Activated CD4-positive, alpha-beta T cell treated with anti-CD3 and anti-CD28 coated beads for 24 hours (primary cell): ENCODE results near the gene ATG4C.
"Not testable (repeated sequence)": the region's sequence is repeated elsewhere in the genome, so short reads cannot be mapped to it uniquely, and the experiment has no call there.

ENCODE experiments used
- DNase-seq, 2 donors: peaks; one replicate each; pipeline ENCODE4 v3.0.0-alpha.2; 2020; ENCODE audit warnings: low read depth in 2 of 2

ATG4C gene, protein sequence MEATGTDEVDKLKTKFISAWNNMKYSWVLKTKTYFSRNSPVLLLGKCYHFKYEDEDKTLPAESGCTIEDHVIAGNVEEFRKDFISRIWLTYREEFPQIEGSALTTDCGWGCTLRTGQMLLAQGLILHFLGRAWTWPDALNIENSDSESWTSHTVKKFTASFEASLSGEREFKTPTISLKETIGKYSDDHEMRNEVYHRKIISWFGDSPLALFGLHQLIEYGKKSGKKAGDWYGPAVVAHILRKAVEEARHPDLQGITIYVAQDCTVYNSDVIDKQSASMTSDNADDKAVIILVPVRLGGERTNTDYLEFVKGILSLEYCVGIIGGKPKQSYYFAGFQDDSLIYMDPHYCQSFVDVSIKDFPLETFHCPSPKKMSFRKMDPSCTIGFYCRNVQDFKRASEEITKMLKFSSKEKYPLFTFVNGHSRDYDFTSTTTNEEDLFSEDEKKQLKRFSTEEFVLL

DNA sequence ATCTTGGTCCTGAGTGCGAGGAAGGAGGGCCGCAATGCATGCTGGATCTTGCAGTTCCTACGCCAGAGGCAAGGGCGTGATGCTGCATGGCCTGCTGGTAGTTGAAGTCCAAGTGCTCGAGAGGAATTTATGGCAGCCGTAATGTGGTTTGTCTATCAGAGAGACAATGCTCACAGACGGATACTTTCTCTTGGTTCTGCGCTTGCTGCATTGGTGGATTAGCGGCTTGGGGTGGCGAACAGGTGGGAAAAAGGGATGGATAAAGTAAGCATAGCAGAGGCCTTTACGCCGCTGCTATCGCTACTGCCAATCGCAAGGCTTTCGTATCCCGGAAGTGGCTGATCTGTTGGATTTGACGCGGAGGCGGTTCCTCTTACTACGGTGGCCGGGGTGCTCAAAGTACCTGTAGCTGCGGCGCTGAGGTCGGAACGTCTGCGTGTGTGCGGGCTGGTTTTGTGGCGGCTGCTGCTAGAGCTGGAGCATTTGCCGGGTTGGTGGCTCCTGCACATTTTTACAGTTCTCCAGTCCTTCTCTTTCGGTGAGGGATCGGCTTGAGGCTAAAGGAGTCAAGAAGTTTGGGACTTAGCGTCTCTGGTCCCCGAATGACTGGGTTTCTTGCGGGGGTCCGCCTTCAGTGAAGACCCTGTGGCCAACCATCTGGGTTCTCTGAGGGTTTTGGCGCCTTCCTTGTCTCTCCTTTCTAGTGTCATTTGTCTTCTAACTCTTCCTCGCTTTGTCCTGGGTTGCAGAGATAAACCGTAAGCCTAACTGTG lies at the start of gene ATG4C:
Gene ATG4C, plus strand, starts transcription at position 397 of the 773 bp plus-strand sequence. CDS start 19,655 bp downstream, outside the sequence.
- DNase-seq, result peak; percentile 83

DNA sequence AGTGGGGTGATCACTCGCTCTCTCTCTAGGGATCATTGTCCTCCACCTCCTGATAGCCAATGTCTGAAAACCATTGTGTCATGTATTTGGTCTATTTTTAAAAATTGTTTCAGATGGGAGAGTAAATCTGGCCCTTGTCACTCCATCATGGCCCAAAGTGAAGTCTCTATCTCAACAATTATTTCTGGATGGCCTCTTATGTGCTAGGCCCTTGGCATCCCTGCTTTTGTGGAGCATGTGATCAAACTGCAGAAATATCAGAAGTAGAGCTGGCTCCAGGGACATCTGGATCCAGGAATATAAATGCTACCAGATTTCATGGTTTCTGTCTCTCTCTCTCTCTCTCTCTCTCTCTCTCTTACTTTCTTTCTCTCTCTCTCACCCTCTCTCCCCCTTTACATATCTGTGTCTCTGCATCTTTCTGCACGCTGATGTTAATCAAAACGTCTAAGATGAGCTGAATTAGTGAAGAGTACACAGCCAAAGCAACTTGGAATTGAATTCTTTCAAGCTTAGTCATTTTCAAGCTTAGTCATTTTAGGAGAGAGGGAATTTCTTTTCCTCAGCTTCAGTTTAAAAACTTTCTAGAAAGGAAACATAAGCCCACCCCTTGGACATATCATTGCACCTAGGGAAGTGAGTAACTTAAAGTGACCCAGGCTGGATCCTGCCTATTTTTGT lies 48.3 kb upstream of the ATG4C start:
- no peak for DNase-seq

DNA sequence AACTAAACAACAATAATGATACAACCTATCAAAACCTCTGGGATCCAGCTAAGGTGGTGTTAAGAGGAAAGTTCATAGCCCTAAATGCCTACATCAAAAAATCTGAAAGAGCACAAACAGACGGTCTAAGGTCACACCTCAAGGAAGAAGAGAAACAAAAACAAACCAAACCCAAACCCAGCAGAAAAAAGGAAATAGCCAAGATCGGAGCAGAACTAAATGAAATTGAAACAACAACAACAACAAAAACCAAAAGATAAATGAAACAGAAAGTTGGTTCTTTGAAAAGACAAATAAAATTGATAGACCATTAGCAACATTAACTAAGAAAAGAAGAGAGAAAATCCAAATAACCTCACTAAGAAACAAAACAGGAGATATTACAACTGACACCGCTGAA lies 43.2 kb upstream of the ATG4C start:
- not testable (repeated sequence) for DNase-seq

DNA sequence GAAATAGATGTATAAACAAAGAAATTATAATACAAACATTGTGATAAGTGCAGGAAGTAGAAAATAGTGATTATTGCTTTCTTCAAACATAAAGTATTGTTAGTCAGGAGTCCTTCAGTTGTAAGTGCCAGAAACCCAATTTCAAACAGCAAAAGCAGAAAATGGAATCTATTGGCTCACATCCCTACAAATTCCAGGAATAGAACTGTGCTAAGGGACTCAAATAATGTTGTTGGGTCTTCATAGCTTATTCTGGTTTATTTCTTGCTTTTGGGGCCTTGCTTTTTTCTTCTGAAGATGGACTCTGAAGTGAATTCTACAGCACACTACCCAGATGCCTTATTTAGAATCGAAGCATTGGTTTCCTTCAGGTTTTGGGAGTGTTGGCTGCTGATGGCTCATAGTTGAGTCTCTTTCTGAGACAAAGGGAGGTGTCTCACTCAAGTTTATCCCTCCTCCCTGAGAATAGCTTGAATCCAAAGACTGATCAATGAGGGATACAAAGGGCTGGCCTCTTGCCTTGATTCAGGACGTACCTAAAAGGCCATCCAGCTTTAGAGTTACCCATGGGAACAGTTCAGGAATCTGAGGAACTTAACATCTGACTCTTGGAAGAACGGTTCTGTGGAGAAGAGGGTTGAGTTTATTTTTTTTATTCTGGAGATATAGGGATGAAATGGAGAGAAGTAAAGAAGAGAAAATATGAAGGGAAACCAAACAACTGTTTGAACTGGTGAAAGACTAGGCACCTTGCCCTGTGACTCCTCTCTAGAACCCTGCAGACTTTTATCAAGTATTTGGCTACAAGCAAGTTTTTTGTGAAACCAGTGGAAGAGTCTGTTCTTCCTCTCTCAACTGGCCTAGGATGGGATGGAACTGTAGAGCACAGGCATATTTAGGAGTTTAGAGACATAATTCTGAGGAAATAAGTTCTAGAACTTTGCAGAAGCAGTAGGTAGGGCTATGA lies 39.0 kb upstream of the ATG4C start:
- no peak for DNase-seq

DNA sequence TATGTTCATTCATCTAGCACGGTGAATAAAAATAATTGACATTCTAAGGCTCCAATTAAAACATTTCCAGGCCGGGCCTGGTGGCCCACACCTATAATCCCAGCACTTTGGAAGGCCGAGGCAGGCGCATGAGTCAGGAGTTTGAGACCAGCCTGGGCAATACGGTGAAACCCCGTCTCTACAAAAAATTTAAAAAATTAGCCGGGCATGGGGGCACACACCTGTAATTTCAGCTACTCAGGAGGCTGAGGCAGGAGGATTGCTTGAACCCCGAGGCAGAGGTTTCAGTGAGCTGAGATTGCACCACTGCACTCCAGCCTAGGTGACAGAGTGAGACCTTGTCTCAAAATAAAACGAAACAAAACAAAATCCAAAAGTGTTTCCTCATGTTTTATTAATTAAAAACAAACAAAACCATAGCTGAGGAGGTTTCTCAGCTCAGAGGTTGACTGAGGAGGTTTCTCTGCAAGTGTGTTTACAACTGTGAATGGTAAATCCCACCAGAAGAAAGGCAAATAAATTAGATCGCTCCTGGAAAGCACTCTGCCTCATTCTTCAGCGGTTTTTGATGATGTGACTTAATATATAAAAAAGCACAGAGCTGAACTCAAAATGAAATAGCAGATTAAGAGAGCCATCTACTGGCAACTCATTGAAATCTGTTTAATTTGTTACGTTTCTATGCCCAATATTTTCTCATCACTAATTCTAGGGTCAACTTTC lies 37.7 kb upstream of the ATG4C start:
- no peak for DNase-seq

DNA sequence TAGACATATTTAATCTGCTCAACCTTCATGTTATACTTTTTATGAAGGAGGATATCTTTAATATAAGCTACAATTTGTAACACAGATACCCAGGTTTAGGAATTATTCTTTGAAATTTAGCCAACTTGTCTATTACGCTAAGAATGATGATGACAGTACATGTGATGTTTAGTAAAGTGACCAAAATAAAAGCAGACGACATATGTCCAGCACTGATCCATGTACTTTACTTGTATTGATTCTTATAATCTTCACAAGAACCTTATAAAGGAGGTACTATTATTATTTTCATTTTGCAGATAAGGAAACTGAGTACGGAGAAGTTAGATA lies 37.2 kb upstream of the ATG4C start:
- DNase-seq, result no peak

DNA sequence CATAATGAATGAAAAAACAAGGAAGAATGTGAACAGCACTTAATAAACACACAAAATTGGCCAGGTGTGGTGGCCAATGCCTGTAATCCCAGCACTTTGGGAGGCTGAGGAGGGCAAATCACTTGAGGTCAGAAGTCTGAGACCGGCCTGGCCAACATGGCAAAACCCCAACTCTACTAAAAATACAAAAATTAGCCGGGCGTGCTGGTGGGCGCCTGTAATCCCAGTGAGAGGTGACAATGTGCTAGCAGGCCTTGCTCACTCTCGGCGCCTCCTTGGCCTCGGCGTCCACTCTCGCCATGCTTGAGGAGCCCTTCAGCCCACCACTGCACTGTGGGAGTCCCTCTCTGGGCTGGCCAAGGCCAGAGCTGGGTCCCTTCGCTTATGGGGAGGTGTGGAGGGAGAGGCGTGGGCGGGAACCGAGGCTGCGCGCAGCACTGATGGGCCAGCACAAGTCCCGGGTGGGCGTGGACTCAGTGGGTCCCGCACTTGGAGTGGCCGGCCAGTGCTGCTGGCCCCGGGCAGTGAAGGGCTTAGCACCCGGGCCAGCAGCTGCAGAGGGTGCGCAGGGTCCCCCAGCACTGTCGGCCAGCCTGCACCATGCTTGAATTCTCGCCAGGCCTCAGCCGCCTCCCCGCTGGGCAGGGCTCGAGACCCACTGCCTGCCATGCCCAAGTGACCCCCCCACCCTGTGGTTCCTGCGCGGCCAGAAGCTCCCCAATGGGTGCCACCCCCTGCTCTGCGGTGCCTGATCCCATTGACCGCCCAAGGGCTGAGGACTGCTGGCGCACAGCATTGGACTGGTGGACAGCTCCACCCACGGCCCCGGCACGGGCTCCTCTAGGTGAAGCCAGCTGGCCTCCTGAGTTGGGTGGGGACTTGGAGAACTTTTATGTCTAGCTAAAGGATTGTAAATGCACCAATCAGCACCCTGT lies 30.6 kb upstream of the ATG4C start:
- no peak for DNase-seq

DNA sequence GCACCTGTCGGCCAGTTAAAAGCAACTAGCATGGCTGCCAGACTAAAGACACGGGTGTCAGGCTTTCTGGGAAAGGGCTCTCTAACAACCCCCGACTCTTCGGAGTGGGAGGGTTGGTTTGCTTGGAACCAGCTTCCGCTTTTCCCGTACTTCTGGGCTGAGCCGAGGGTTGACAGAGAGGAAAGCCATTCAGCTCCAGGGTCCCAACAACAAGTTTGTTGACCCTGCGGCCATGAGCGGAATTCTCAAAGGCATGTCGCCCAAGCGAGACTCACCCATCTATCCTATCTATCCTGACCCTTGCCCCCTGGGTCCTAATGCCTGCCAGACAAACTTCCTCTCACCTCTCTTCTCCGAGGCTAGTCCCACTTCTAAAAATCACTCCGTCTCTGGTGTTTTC lies 29.0 kb upstream of the ATG4C start:
- DNase-seq, result not testable (repeated sequence)

DNA sequence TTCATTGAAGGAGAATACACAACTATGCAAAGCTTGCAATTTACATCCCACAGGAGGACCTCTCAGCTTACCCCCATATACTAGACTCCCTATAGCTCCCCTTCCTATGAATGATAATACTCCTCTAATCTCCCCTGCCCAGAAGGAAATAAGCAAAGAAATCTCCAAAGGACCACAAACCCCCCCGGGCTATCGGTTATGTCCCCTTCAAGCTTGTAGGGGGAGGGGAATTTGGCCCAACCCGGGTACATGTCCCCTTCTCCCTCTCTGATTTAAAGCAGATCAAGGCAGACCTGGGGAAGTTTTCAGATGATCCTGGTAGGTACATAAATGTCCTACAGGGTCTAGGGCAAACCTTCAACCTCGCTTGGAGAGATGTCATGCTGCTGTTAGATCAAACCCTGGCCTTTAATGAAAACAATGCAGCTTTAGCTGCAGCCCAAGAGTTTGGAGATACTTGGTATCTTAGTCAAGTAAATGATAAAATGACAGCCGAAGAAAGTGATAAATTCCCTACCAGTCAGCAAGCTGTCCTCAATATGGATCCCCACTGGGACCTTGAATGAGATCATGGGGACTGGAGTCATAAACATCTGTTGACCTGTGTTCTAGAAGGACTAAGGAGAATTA lies 27.6 kb upstream of the ATG4C start:
- not testable (repeated sequence) for DNase-seq

DNA sequence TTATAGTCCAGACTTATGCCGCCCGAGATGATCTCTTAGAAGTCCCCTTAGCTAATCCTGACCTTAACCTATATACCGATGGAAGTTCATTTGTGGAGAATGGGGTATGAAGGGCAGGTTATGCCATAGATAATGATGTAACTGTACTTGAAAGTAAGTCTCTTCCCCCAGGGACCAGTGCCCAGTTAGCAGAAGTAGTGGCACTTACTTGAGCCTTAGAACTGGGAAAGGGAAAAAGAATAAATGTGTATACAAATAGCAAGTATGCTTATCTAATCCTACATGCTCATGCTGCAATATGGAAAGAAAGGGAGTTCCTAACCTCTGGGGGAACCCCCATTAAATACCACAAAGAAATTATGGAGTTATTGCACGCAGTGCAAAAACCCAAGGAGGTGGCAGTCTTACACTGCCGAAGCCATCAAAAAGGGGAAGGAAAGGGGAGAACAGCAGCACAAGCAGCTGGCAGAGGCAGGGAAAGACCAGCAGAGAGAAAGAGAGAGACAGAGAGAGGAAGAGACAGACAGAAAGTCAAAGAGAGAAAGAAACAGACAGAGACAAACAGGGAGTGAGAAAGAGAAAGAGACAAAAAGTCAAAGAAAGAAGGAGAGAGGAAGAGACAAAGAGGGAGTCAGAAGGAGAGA lies 24.6 kb upstream of the ATG4C start:
- DNase-seq, result not testable (repeated sequence)

DNA sequence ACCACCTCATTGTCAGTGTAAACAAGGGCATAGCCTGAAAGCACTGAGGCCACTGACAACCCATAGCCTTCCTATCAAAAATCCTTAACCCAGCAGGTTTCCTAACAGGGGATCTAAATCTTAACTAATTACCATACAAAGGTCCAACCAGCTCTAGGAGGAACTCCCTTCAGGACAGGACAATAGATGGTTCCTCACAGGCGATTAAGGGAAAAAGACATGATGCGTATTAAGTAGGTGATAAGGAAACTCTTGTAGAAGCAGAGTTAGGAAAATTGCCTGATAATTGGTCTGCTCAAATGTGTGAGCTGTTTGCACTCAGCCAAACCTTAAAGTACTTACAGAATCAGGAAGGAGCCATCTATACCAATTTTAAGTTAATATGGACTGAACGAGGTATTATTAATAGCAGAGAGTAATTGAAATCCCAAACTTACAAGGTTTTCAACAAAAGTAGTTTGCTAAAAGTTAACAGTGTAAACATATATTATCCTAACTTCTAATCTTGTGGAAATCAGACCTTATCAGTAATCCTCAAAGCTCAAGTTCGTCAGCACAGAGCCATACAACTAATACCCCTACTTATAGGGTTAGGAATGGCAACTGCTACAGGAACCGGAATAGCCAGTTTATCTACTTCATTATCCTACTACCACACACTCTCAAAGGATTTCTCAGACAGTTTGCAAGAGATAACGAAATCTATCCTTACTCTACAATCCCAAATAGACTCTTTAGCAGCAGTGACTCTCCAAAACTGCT lies 23.7 kb upstream of the ATG4C start:
- DNase-seq, result not testable (repeated sequence)

DNA sequence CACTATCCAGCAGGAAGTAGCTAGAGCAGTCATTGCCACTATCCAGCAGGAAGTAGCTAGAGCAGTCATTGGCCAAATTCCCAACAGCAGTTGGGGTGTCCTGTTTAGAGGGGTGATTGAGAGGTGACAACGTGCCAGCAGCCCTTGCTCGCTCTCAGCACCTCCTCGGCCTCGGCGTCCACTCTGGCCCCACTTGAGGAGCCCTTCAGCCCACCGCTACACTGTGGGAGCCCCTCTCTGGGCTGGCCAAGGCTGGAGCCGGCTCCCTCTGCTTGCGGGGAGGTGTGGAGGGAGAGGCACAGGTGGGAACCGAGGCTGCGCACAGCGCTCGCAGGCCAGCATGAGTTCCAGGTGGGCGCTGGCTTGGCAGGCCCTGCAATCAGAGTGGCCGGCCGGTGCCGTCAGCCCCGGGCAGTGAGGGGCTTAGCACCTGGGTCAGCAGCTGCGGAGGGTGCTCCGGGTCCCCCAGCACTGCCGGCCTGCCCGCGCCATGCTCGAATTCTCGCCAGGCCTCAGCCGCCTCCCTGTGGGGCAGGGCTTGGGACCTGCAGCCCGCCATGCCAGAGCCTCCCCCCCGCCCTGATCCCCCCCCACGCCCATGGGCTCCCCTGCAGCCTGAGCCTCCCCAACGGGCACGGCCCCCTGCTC lies 22.6 kb upstream of the ATG4C start:
- DNase-seq, result not testable (repeated sequence)

DNA sequence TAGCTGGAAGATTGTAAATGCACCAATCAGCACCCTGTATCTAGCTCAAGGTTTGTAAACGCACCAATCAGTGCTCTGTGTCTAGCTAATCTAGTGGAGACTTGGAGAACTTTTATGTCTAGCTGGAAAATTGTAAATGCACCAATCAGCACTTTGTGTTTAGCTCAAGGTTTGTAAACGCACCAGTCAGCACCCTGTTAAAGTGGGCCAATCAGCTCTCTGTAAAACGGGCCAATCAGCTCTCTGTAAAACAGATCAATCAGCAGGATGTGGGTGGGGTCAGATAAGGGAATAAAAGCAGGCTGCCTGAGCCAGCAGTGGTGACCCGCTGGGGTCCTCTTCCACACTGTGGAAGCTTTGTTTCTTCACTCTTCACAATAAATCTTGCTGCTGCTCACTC lies 21.9 kb upstream of the ATG4C start:
- not testable (repeated sequence) for DNase-seq

DNA sequence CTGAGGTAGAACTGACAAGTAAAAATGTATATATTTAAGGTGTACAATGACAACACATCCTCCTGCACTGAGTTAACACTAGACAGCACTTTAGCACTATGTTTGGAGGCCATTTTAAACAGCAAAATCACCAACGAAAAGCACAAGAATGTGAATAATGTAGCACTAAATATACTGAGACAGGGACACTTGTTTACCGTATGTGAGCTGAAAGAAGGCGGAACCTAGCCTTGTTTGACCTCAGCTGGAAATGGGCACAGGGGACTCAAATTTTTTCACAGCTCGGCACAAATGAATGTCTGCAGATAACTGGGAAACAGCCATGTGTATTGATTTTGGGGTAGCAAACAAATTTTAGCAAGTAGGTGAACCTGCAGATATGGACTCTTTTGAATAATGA lies 18.0 kb upstream of the ATG4C start:
- DNase-seq, result no peak

DNA sequence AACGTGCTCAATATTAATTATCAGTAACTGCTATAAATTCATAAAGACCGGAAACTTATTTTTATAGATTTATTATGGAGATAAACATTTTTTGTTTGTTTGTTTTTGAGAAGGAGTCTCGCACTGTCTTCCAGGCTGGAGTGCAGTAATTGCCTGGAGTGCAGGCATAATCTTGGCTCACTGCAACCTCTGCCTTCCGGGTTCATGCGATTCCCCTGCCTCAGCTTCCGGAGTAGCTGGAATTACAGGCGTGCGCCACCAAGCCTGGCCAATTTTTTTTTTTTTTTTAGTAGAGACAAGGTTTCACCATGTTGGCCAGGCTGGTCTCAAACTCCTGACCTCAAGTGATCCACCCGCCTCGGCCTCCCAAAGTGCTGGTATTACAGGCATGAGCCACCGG lies 15.4 kb upstream of the ATG4C start:
- DNase-seq, result not testable (repeated sequence)

DNA sequence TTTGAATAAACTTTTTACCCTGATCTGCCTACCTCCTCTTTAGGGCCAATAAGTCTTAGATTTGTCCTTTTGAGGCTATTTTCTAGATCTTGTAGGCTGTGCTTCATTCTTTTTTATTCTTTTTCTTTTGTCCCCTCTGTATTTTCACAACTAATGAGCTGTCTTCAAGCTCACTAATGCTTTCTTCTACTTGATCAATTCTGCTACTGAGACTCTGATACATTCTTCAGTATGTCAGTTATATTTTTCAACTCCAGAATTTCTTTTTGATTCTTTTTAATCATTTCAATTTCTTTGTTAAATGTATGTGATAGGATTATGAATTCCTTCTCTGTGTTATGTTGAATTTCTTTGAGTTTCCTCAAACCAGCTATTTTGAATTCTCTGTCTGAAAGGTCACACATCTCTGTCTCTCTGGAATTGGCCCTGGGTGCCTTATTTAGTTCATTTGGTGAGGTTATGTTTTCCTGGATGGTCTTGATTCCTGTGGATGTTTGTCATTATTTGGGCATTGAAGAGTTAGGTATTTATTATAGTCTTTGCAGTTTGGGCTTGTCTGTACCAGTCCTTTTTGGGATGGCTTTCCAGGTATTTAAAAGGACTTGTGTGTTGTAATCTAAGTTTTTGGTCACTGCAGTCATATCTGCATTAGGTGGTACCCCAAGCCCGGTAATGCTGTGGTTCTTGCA lies 11.2 kb upstream of the ATG4C start:
- no peak for DNase-seq

DNA sequence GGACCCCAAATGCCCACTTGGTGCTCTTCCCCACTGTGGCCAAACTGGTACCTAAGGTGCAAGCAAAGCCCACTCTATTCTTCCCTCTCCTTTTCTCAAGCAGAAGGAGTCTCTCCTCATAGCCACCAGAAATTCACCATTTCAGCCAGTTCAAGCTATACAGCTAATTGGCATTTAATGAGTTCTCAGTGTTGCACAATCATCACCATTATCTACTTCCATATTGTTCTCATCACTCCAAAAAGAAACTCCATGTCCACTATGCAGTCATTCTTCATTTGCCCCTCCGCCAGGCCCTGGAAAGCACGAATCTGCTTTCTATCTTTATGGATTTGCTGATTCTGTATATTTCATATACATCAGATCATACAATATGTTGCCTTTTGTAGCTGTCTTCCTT lies 9.9 kb upstream of the ATG4C start:
- no peak for DNase-seq
